HG02938 (cell line): Measurements from ENCODE around the gene BTG4.

Experiments used
- ATAC-seq: cut with Tn5 transposase; IDR thresholded peaks from one replicate; pipeline ENCODE4 v1.9.1; 2021; ENCODE audit warnings: mild to moderate bottlenecking, moderate library complexity; ENCODE audit not compliant: unreplicated experiment

Gene BTG4

GRCh38 chr11:111512296-111513239 is at the start of gene BTG4:
Gene BTG4, minus strand, starts transcription at chr11:111512386. Its CDS starts 13,610 bp downstream, at chr11:111498776.
- ATAC-seq, result no peak

GRCh38 chr11:111561791-111562325 is 49.7 kb upstream of the BTG4 start:
- no peak for ATAC-seq

- no peak for ATAC-seq
Measured at GRCh38 chr11:111561306-111561705, 49.1 kb upstream of the BTG4 start.

GRCh38 chr11:111560800-111561199 is 48.6 kb upstream of the BTG4 start:
- no peak for ATAC-seq

- no peak for ATAC-seq
Measured at GRCh38 chr11:111559800-111560464, 47.7 kb upstream of the BTG4 start.

- no peak for ATAC-seq
Measured at GRCh38 chr11:111557425-111558111, 45.4 kb upstream of the BTG4 start.

GRCh38 chr11:111555255-111555654 is 43.1 kb upstream of the BTG4 start:
- ATAC-seq, result no peak

- no peak for ATAC-seq
Measured at GRCh38 chr11:111554532-111554931, 42.3 kb upstream of the BTG4 start.

GRCh38 chr11:111550258-111550657 is 38.1 kb upstream of the BTG4 start:
- no peak for ATAC-seq

- no peak for ATAC-seq
Measured at GRCh38 chr11:111549869-111550203, 37.6 kb upstream of the BTG4 start.

- no peak for ATAC-seq
Measured at GRCh38 chr11:111549196-111549868, 37.1 kb upstream of the BTG4 start.

- ATAC-seq, result no peak
Measured at GRCh38 chr11:111548525-111548924, 36.3 kb upstream of the BTG4 start.

GRCh38 chr11:111542606-111543275 is 30.6 kb upstream of the BTG4 start:
- no peak for ATAC-seq

GRCh38 chr11:111541254-111542061 is 29.3 kb upstream of the BTG4 start:
- no peak for ATAC-seq

GRCh38 chr11:111540937-111541253 is 28.7 kb upstream of the BTG4 start:
- ATAC-seq, result no peak

GRCh38 chr11:111540114-111540936 is 28.1 kb upstream of the BTG4 start, which contains the start of gene LAYN:
Gene LAYN, plus strand, starts transcription at chr11:111540720. Its CDS starts 124 bp downstream, at chr11:111540844.
- no peak for ATAC-seq

- no peak for ATAC-seq
Measured at GRCh38 chr11:111539426-111540113, 27.4 kb upstream of the BTG4 start.
